ENCODE measurements around the gene SUCLA2. TPM values are rescaled to one million over a fixed set of nuclear protein-coding genes. Genes with fewer than 3 reads are reported as not detected.

SUCLA2 gene
- total and polyA plus RNA-seq, 2 experiments from 2014 or later, result 48.6 to 69.8 TPM

- Histone ChIP-seq H3K9me3 (ENCODE audit: low read depth) (no peaks in the 10 kb centered on the region), H3K79me2 (ENCODE audit: insufficient read depth) (peaks cover 69% of the 10 kb centered on the region), H3K4me3 (no peak overlapping the region), H3K27ac (no peak overlapping the region), H3K27me3 (replicated peaks; ENCODE audit: insufficient read depth) (no peaks in the 10 kb centered on the region), H3K4me1 (ENCODE audit: insufficient read depth) (no peaks in the 10 kb centered on the region), H3K36me3 (ENCODE audit: low read depth) (peaks cover 44% of the 10 kb centered on the region), H3K9me2 (ENCODE audit: insufficient read depth) (no peaks in the 10 kb centered on the region), H3K4me2 (ENCODE audit: unreplicated experiment) (no peak overlapping the region), H2AFZ (no peak overlapping the region), H3F3A (ENCODE audit: insufficient read depth) (no peaks in the 10 kb centered on the region), H4K20me1 (ENCODE audit: insufficient read depth) (no peaks in the 10 kb centered on the region), H3K9ac (no peak overlapping the region)
- DNase-seq, result no peak
- TF ChIP-seq EZH2 (IDR thresholded peaks at IDR 0.05; ENCODE audit: insufficient read depth, poor library complexity, severe bottlenecking) (no peak), EZH2phosphoT487 (IDR thresholded peaks at IDR 0.05; ENCODE audit: insufficient read depth, low read depth) (no peak)
- in situ Hi-C loops (cut with MboI), result no loop called here
- 94% methylated on average over 2 of the region's 2 CpGs for WGBS, 2 experiments (ENCODE audit: low coverage in 1 of 2, low lambda C conversion rate in 2 of 2, missing lambda C conversion rate in 2 of 2)
Observed at GRCh38 chr13:47990920-47991466, 10.1 kb downstream of the SUCLA2 start.

GRCh38 chr13:47990427-47990826, 10.6 kb downstream of the SUCLA2 start:
- Histone ChIP-seq H3F3A (ENCODE audit: insufficient read depth) (no peaks in the 10 kb centered on the region), H3K4me1 (ENCODE audit: insufficient read depth) (no peaks in the 10 kb centered on the region), H2AFZ (no peak overlapping the region), H3K9ac (no peak overlapping the region), H3K4me3 (no peak overlapping the region), H3K9me3 (ENCODE audit: low read depth) (no peaks in the 10 kb centered on the region), H4K20me1 (ENCODE audit: insufficient read depth) (no peaks in the 10 kb centered on the region), H3K27me3 (replicated peaks; ENCODE audit: insufficient read depth) (no peaks in the 10 kb centered on the region), H3K79me2 (ENCODE audit: insufficient read depth) (peaks cover 64% of the 10 kb centered on the region), H3K4me2 (ENCODE audit: unreplicated experiment) (no peak overlapping the region), H3K27ac (no peak overlapping the region), H3K36me3 (ENCODE audit: low read depth) (peaks cover 47% of the 10 kb centered on the region), H3K9me2 (ENCODE audit: insufficient read depth) (no peaks in the 10 kb centered on the region)
- WGBS, 2 experiments (ENCODE audit: low coverage in 1 of 2, low lambda C conversion rate in 2 of 2, missing lambda C conversion rate in 2 of 2), result 97 to 100% methylated on average over 1 of the region's 1 CpG
- no peak for TF ChIP-seq EZH2phosphoT487 (IDR thresholded peaks at IDR 0.05; ENCODE audit: insufficient read depth, low read depth)
- no peak for TF ChIP-seq EZH2 (IDR thresholded peaks at IDR 0.05; ENCODE audit: insufficient read depth, poor library complexity, severe bottlenecking)
- no peak for DNase-seq
- in situ Hi-C loops (cut with MboI), result no loop called here

GRCh38 chr13:47983070-47983469, 18.0 kb downstream of the SUCLA2 start:
- no peaks in the 10 kb centered on the region for H3K9me3 ChIP-seq (ENCODE audit: low read depth)
- WGBS, 2 experiments (ENCODE audit: low coverage in 1 of 2, low lambda C conversion rate in 2 of 2, missing lambda C conversion rate in 2 of 2), result 98% methylated on average over 2 of the region's 2 CpGs
- in situ Hi-C loops (cut with MboI), result no loop called here

DNA sequence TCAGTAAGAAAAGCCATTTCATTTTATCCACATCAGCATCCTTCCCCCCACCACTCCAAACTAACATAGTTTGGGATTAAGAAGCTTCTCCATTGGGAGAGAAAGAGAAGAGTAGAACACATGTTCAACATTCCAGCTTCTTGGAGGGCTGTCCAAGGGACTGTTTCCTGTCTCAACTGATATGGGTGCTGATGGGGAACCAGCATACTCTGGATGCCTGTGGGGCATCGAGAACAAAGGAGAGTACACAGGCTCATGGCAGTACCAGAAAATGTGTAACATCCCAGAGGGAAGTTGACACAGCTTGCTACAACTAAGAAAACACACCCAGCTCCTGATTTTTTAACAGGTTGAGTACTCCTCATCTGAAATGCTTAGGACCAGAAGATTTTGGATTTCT, 24.7 kb downstream of the SUCLA2 start:
- H3K9me2 ChIP-seq (ENCODE audit: insufficient read depth), result no peaks in the 10 kb centered on the region
- no peak overlapping the region for H3K4me2 ChIP-seq (ENCODE audit: unreplicated experiment)
- no peaks in the 10 kb centered on the region for H4K20me1 ChIP-seq (ENCODE audit: insufficient read depth)
- no peaks in the 10 kb centered on the region for H3F3A ChIP-seq (ENCODE audit: insufficient read depth)
- no peak overlapping the region for H3K4me3 ChIP-seq
- H3K9ac ChIP-seq, result no peak overlapping the region
- in situ Hi-C loops (cut with MboI), result no loop called here
- H2AFZ ChIP-seq, result no peak overlapping the region
- no peak for DNase-seq
- no peaks in the 10 kb centered on the region for H3K27me3 ChIP-seq (replicated peaks; ENCODE audit: insufficient read depth)
- 0 out of 2 replicates have a peak, but pooled peaks cover 7% of the 10 kb centered on the region for H3K36me3 ChIP-seq (ENCODE audit: low read depth)
- H3K27ac ChIP-seq, result no peak overlapping the region
- 93 to 100% methylated on average over 1 of the region's 1 CpG for WGBS, 2 experiments (ENCODE audit: low coverage in 1 of 2, low lambda C conversion rate in 2 of 2, missing lambda C conversion rate in 2 of 2)
- TF ChIP-seq EZH2 (IDR thresholded peaks at IDR 0.05; ENCODE audit: insufficient read depth, poor library complexity, severe bottlenecking), result no peak
- no peak for TF ChIP-seq EZH2phosphoT487 (IDR thresholded peaks at IDR 0.05; ENCODE audit: insufficient read depth, low read depth)
- no peaks in the 10 kb centered on the region for H3K9me3 ChIP-seq (ENCODE audit: low read depth)
- H3K79me2 ChIP-seq (ENCODE audit: insufficient read depth), result peaks cover 23% of the 10 kb centered on the region
- no peaks in the 10 kb centered on the region for H3K4me1 ChIP-seq (ENCODE audit: insufficient read depth)

More at GRCh38 chr13:47983070-47983469, 18.0 kb downstream of the SUCLA2 start:
- Histone ChIP-seq H3K79me2 (ENCODE audit: insufficient read depth) (peaks cover 6% of the 10 kb centered on the region), H3K9ac (no peak overlapping the region), H3K27ac (no peak overlapping the region), H4K20me1 (ENCODE audit: insufficient read depth) (no peaks in the 10 kb centered on the region), H2AFZ (no peak overlapping the region), H3K9me2 (ENCODE audit: insufficient read depth) (no peaks in the 10 kb centered on the region), H3K4me1 (ENCODE audit: insufficient read depth) (no peaks in the 10 kb centered on the region), H3K4me3 (no peak overlapping the region), H3K4me2 (ENCODE audit: unreplicated experiment) (no peak overlapping the region), H3K36me3 (ENCODE audit: low read depth) (peaks cover 26% of the 10 kb centered on the region), H3F3A (ENCODE audit: insufficient read depth) (no peaks in the 10 kb centered on the region), H3K27me3 (replicated peaks; ENCODE audit: insufficient read depth) (no peaks in the 10 kb centered on the region)
- DNase-seq, result no peak
- no peak for TF ChIP-seq EZH2 (IDR thresholded peaks at IDR 0.05; ENCODE audit: insufficient read depth, poor library complexity, severe bottlenecking)
- no peak for TF ChIP-seq EZH2phosphoT487 (IDR thresholded peaks at IDR 0.05; ENCODE audit: insufficient read depth, low read depth)

Data from GM23248 (cell line).